AG04450 (cell line): ENCODE measurements around the gene ACTN2. TPM values are rescaled to one million over a fixed set of nuclear protein-coding genes. Genes with fewer than 3 reads are reported as not detected.

Source experiments
- CTCF ChIA-PET: fragments of 300-600, 350-600 bp; formaldehyde crosslinking; extraction: SDS; loops from one replicate; lab custom pipeline; 2022; ENCODE audit warnings: antibody characterized with exemption, inconsistent platforms; lab: Charles Lee
- POLR2A ChIA-PET: fragments of 350-600 bp; formaldehyde crosslinking; extraction: SDS; loops from one replicate; lab custom pipeline; 2021; ENCODE audit warnings: antibody characterized with exemption, inconsistent platforms; lab: Yijun Ruan, JAX
- DNase-seq: peaks from one replicate; pipeline ENCODE4 v3.0.0-alpha.2; 2011; ENCODE audit warnings: low read depth, low spot score
- H3K27ac ChIP-seq: one replicate; pipeline ENCODE4 v1.5.1; 2012; ENCODE audit warnings: low read depth, low read length, control low read depth
- H3K27me3 ChIP-seq: one replicate; pipeline ENCODE4 v1.6.0; 2012; ENCODE audit warnings: low read length; ENCODE audit not compliant: control insufficient read depth, insufficient read depth
- H3K4me3 ChIP-seq: 2 replicates; pipeline ENCODE4 v1.5.1; 2011; ENCODE audit warnings: mild to moderate bottlenecking, low read depth, low read length, control low read depth
- H3K9me3 ChIP-seq: 2 replicates; pipeline ENCODE4 v1.5.1; 2012; ENCODE audit warnings: low read length; ENCODE audit not compliant: control insufficient read depth, insufficient read depth
- CTCF ChIP-seq: IDR thresholded peaks from 2 replicates; pipeline ENCODE4 v1.5.1; 2011; ENCODE audit warnings: low read depth, low read length, control low read depth, inconsistent platforms
- polyA plus RNA-seq: library from polyadenylated mRNA; depleted of rRNA; stranded (reverse); fragments of >200 nt; gene quantifications from 2 replicates; pipeline ENCODE4 v1.2.3, GENCODE V29; 2011

The ACTN2 gene
- polyA plus RNA-seq, 1 experiment = not detected

- TF ChIP-seq CTCF = peak; percentile 35
- H3K27me3 ChIP-seq = no peaks in the 10 kb centered on the region
- H3K9me3 ChIP-seq = peaks cover 4% of the 10 kb centered on the region; the same call in 1 of the 2 replicates
- POLR2A ChIA-PET = no interaction called here
- DNase-seq = no peak
- no peak overlapping the region for H3K27ac ChIP-seq
- CTCF ChIA-PET = interaction anchor here (2.9 kb wide), 1 partner anchor 11 kb away, joined by 15 read pairs; no protein-coding TSS in a partner anchor
- H3K4me3 ChIP-seq = no peak overlapping the region
These were observed 62.1 kb downstream of the ACTN2 start for GRCh38 chr1:236748268-236748870.

GRCh38 chr1:236750928-236751327 lies 64.6 kb downstream of the ACTN2 start:
- DNase-seq = no peak
- no peak for TF ChIP-seq CTCF
- POLR2A ChIA-PET = no interaction called here
- CTCF ChIA-PET = interaction anchor here (0.7 kb wide), 2 partner anchors 9 to 46 kb away, joined by 4 to 6 read pairs; no protein-coding TSS in a partner anchor
- H3K27me3 ChIP-seq = no peaks in the 10 kb centered on the region
- no peak overlapping the region for H3K4me3 ChIP-seq
- H3K9me3 ChIP-seq = no peaks in the 10 kb centered on the region; the same call in 1 of the 2 replicates
- no peak overlapping the region for H3K27ac ChIP-seq

- no peak for TF ChIP-seq CTCF
- POLR2A ChIA-PET = no interaction called here
- H3K27me3 ChIP-seq = no peaks in the 10 kb centered on the region
- no peak overlapping the region for H3K4me3 ChIP-seq
- DNase-seq = no peak
- no peaks in the 10 kb centered on the region; the same call in 1 of the 2 replicates for H3K9me3 ChIP-seq
- H3K27ac ChIP-seq = no peak overlapping the region
- CTCF ChIA-PET = interaction anchor here (0.7 kb wide), 2 partner anchors 8 to 46 kb away, joined by 4 to 6 read pairs; no protein-coding TSS in a partner anchor
These were observed 65.1 kb downstream of the ACTN2 start for GRCh38 chr1:236751385-236751784.

GRCh38 chr1:236751935-236752334 lies 65.6 kb downstream of the ACTN2 start:
- ChIA-PET CTCF (no interaction called here), POLR2A (no interaction called here)
- Histone ChIP-seq H3K9me3 (no peaks in the 10 kb centered on the region; the same call in 1 of the 2 replicates), H3K27me3 (no peaks in the 10 kb centered on the region), H3K27ac (no peak overlapping the region), H3K4me3 (no peak overlapping the region)
- no peak for DNase-seq
- TF ChIP-seq CTCF = no peak

- no peaks in the 10 kb centered on the region for H3K27me3 ChIP-seq
- H3K4me3 ChIP-seq = no peak overlapping the region
- peak; percentile 26; the same call in 1 of the 2 replicates for TF ChIP-seq CTCF
- no peaks in the 10 kb centered on the region; the same call in 1 of the 2 replicates for H3K9me3 ChIP-seq
- no peak overlapping the region for H3K27ac ChIP-seq
- CTCF ChIA-PET = interaction anchor here (0.5 to 1.3 kb wide), 4 partner anchors 144 to 844 kb away, joined by 3 to 10 read pairs (median 4); no protein-coding TSS in a partner anchor
- POLR2A ChIA-PET = interaction anchor here (1.1 kb wide), 1 partner anchor 41 kb away, joined by 3 read pairs; the partner anchor contains the start of gene MTR
- no peak for DNase-seq
These were observed 67.2 kb downstream of the ACTN2 start for GRCh38 chr1:236753516-236753915.
